Colonic mucosa (tissue), 4 donors: ENCODE results near the gene SAGE1. TPM values are rescaled to one million over a fixed set of nuclear protein-coding genes. Genes with fewer than 3 reads are reported as not detected.

ENCODE experiments used
- DNase-seq: peaks from one replicate; pipeline ENCODE4 v3.0.0-alpha.2; 2020
- H3K27ac ChIP-seq: fragments of 200-600 bp; one replicate; pipeline ENCODE4 v1.8.0; 2021
- H3K27me3 ChIP-seq: fragments of 200-600 bp; one replicate; pipeline ENCODE4 v1.8.0; 2021
- H3K36me3 ChIP-seq: fragments of 200-600 bp; one replicate; pipeline ENCODE4 v1.8.0; 2021
- H3K4me1 ChIP-seq: fragments of 200-600 bp; one replicate; pipeline ENCODE4 v1.8.0; 2021; ENCODE audit warnings: mild to moderate bottlenecking
- H3K4me3 ChIP-seq: fragments of 200-600 bp; one replicate; pipeline ENCODE4 v1.8.0; 2021
- H3K9ac ChIP-seq, 2 donors: one replicate each; pipeline ENCODE4 v1.7.0; 2013; ENCODE audit warnings: control low read depth in 2 of 2, low read depth in 2 of 2, low read length in 2 of 2
- H3K9me3 ChIP-seq: fragments of 200-600 bp; one replicate; pipeline ENCODE4 v1.8.0; 2021
- CTCF ChIP-seq: fragments of 200-600 bp; IDR thresholded peaks from one replicate; pipeline ENCODE4 v1.8.0; 2022; ENCODE audit warnings: antibody characterized with exemption, mild to moderate bottlenecking
- intact Hi-C: fragments of 100-400 bp; cut with DNase I; formaldehyde crosslinking; loops from one replicate; pipeline ENCODE4 v1.14.1; 2022
- total RNA-seq, 2 donors: library from RNA; stranded (reverse); fragmentation: NEBNext Ultra II Directional in 1 of 2; extraction: Animal tissue kit (Norgen Biotek cat#: 25700) in 1 of 2; gene quantifications; one replicate each; pipeline ENCODE4 v1.2.1, GENCODE V29; 2021
- donor health status: healthy.
- donor health status: DM: no; HTN: no; CAD: no.
- donor health status: DM: no; HTN: no; CAD: no.

The SAGE1 gene
- total RNA-seq, 2 donors from 2014 or later, result 0.07 TPM; not detected in 1

GRCh38 chrX:135931644-135932487 is 38.4 kb downstream of the SAGE1 start:
- Histone ChIP-seq H3K36me3 (no peaks in the 10 kb centered on the region), H3K4me1 (no peaks in the 10 kb centered on the region), H3K9ac (no peak overlapping the region), H3K27me3 (peaks cover 2% of the 10 kb centered on the region), H3K9me3 (no peaks in the 10 kb centered on the region), H3K4me3 (no peak overlapping the region), H3K27ac (no peak overlapping the region)
- intact Hi-C loops, result no loop called here
- DNase-seq, result peak; percentile 50
- TF ChIP-seq CTCF, result peak; percentile 69

DNA sequence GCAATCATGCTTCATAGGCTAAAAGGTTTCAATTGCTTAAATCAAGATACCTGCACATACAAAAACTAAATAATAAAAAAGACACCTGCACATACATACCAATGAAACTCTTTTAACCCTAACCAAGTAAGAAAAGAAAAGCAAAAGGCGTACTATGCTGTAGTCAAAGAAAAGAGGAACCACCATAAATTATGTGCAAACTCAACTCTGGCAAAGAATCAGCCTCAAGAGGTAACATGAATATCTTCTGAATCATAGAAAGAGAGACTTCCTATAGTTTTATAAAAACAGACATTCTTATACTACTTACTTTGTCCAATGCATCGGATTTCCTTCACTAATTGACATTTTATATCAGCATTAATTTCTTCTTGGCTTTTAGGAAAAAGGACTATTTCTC is 51.0 kb downstream of the SAGE1 start:
- Histone ChIP-seq H3K27ac (no peak overlapping the region), H3K4me3 (no peak overlapping the region), H3K36me3 (no peaks in the 10 kb centered on the region), H3K4me1 (no peaks in the 10 kb centered on the region), H3K9ac (no peak overlapping the region), H3K27me3 (no peaks in the 10 kb centered on the region), H3K9me3 (no peaks in the 10 kb centered on the region)
- DNase-seq, result no peak
- TF ChIP-seq CTCF, result no peak
- intact Hi-C loops, result no loop called here

GRCh38 chrX:135951291-135951690 is 57.8 kb downstream of the SAGE1 start:
- Histone ChIP-seq H3K9me3 (no peaks in the 10 kb centered on the region), H3K9ac (no peak overlapping the region), H3K4me3 (no peak overlapping the region), H3K27ac (no peak overlapping the region), H3K36me3 (no peaks in the 10 kb centered on the region), H3K4me1 (no peaks in the 10 kb centered on the region), H3K27me3 (no peaks in the 10 kb centered on the region)
- no peak for TF ChIP-seq CTCF
- no peak for DNase-seq
- intact Hi-C loops, result no loop called here

Other genes with a start within 250 kb of the SAGE1 start
- not detected for gene CT45A1, start 180.1 kb upstream of the SAGE1 start, total RNA-seq
- gene CT45A3, start 125.5 kb upstream of the SAGE1 start, total RNA-seq, result not detected
- not detected for gene CT45A5, start 108.2 kb upstream of the SAGE1 start, total RNA-seq
- not detected for gene CT45A6, start 90.9 kb upstream of the SAGE1 start, total RNA-seq
- gene CT45A2, start 73.7 kb upstream of the SAGE1 start, total RNA-seq, result not detected
- not detected for gene CT45A7, start 56.4 kb upstream of the SAGE1 start, total RNA-seq
- not detected for gene CT45A8, start 39.2 kb upstream of the SAGE1 start, total RNA-seq
- not detected for gene CT45A9, start 21.9 kb upstream of the SAGE1 start, total RNA-seq
- gene CT45A10, start 272 bp upstream of the SAGE1 start, total RNA-seq, result under 1 TPM in 1 of 2 donors, not detected in 1; 0.49 TPM
- 10 to 100 TPM; 23.9 to 26.9 TPM for gene MMGT1, start 80.3 kb downstream of the SAGE1 start, total RNA-seq
- 10 to 100 TPM; 12.7 to 16.6 TPM for gene SLC9A6, start 91.7 kb downstream of the SAGE1 start, total RNA-seq